HEK293 (cell line): ENCODE measurements around the gene METTL2A.
"Not testable (repeated sequence)": the region's sequence is repeated elsewhere in the genome, so short reads cannot be mapped to it uniquely, and the experiment has no call there.

Source experiments
- KLF7 ChIP-seq: fragments of 450-650 bp; formaldehyde crosslinking; IDR thresholded peaks from 2 replicates; pipeline ENCODE4 v1.5.1; 2016; ENCODE audit warnings: missing biosample characterization, missing genetic modification characterization, borderline replicate concordance
- ZBTB17 ChIP-seq: fragments of 450-650 bp; formaldehyde crosslinking; IDR thresholded peaks from 2 replicates; pipeline ENCODE4 v1.5.1; 2016; ENCODE audit warnings: missing biosample characterization, missing genetic modification characterization
- ZNF138 ChIP-seq: fragments of 450-650 bp; formaldehyde crosslinking; IDR thresholded peaks from 2 replicates; pipeline ENCODE4 v1.5.1; 2016; ENCODE audit warnings: missing biosample characterization, missing genetic modification characterization, borderline replicate concordance
- ZNF24 ChIP-seq: fragments of 450-650 bp; formaldehyde crosslinking; IDR thresholded peaks from 2 replicates; pipeline ENCODE4 v1.5.1; 2016; ENCODE audit warnings: missing biosample characterization, missing genetic modification characterization
- TF ChIP-seq, protein P1 (sequence below): fragments of 450-650 bp; formaldehyde crosslinking; IDR thresholded peaks from 2 replicates; pipeline ENCODE4 v1.5.1; 2016; ENCODE audit warnings: missing biosample characterization, missing genetic modification characterization
- TF ChIP-seq, protein P2 (sequence below): fragments of 450-650 bp; formaldehyde crosslinking; IDR thresholded peaks from 2 replicates; pipeline ENCODE4 v1.5.1; 2016; ENCODE audit warnings: missing biosample characterization, missing genetic modification characterization, low read depth

DNA sequence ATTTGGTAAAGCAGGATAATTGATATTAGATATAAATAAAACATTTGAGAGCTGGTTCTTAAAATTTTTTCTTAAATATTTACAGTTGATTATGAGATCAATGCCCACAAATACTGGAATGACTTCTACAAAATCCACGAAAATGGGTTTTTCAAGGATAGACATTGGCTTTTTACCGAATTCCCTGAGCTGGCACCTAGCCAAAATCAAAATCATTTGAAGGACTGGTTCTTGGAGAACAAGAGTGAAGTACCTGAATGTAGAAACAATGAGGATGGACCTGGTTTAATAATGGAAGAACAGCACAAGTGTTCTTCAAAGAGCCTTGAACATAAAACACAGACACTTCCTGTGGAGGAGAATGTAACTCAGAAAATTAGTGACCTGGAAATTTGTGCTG lies 2.5 kb downstream of the METTL2A start:
- TF ChIP-seq KLF7 (tag by site-specific recombination); ZNF24 (tag by site-specific recombination); ZNF138; ZBTB17 (tag by site-specific recombination): not testable (repeated sequence)
- TF ChIP-seq, protein P1, sequence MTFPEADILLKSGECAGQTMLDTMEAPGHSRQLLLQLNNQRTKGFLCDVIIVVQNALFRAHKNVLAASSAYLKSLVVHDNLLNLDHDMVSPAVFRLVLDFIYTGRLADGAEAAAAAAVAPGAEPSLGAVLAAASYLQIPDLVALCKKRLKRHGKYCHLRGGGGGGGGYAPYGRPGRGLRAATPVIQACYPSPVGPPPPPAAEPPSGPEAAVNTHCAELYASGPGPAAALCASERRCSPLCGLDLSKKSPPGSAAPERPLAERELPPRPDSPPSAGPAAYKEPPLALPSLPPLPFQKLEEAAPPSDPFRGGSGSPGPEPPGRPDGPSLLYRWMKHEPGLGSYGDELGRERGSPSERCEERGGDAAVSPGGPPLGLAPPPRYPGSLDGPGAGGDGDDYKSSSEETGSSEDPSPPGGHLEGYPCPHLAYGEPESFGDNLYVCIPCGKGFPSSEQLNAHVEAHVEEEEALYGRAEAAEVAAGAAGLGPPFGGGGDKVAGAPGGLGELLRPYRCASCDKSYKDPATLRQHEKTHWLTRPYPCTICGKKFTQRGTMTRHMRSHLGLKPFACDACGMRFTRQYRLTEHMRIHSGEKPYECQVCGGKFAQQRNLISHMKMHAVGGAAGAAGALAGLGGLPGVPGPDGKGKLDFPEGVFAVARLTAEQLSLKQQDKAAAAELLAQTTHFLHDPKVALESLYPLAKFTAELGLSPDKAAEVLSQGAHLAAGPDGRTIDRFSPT (tag by site-specific recombination), result not testable (repeated sequence)
- TF ChIP-seq, protein P2, sequence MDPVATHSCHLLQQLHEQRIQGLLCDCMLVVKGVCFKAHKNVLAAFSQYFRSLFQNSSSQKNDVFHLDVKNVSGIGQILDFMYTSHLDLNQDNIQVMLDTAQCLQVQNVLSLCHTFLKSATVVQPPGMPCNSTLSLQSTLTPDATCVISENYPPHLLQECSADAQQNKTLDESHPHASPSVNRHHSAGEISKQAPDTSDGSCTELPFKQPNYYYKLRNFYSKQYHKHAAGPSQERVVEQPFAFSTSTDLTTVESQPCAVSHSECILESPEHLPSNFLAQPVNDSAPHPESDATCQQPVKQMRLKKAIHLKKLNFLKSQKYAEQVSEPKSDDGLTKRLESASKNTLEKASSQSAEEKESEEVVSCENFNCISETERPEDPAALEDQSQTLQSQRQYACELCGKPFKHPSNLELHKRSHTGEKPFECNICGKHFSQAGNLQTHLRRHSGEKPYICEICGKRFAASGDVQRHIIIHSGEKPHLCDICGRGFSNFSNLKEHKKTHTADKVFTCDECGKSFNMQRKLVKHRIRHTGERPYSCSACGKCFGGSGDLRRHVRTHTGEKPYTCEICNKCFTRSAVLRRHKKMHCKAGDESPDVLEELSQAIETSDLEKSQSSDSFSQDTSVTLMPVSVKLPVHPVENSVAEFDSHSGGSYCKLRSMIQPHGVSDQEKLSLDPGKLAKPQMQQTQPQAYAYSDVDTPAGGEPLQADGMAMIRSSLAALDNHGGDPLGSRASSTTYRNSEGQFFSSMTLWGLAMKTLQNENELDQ (tag by site-specific recombination), result not testable (repeated sequence)
